ENCODE data around the gene PARN. TPM values are rescaled to one million over a fixed set of nuclear protein-coding genes. Genes with fewer than 3 reads are reported as not detected.

The PARN gene
- total RNA-seq, 1 experiment from 2014 or later = 57.8 TPM

DNA sequence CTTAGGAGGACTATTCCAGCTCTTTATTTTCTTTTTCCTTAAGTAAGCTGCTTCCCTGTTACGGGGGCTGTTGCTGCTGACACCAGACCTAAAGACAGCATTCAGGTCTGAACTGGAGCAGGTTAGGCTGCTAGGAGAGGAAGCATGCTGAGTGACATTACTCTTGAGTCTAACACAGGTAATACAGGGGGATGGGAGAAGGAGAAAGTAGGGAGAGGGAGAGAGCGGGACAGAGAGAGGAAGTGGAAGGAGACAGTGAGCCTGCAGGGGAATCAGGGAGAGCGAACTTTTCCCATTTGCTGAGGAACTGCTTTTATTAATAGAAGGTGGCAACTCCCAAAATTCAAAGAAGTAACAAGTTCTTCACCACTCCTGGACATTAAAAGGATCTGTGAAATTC lies 130.9 kb downstream of the PARN start:
- in situ Hi-C loops (cut with HindIII; ENCODE audit: low pct_unique_long_range_greater_than_20kb, low sequenced_read_pairs) (no loop called here), intact Hi-C loops (cut with micrococcal nuclease; ENCODE audit: unreplicated experiment) (no loop called here)
- Histone ChIP-seq H3K36me3 (ENCODE audit: control insufficient read depth, insufficient read depth, low read length) (no peaks in the 10 kb centered on the region), H3K9me3 (ENCODE audit: control insufficient read depth, insufficient read depth, low read depth, low read length) (no peaks in the 10 kb centered on the region), H3K27me3 (ENCODE audit: control insufficient read depth, insufficient read depth, low read length) (no peaks in the 10 kb centered on the region), H3K27ac (ENCODE audit: low read length) (no peak overlapping the region), H3K4me3 (ENCODE audit: low read depth in 2 of 2, low read length in 2 of 2) (no peak overlapping the region), H3K4me1 (ENCODE audit: control insufficient read depth, insufficient read depth, low read length) (peaks cover 20% of the 10 kb centered on the region)
- DNase-seq (ENCODE audit: low read depth, low spot score) (no peak), ATAC-seq (no peak)
- CTCF ChIA-PET = no interaction called here
- TF ChIP-seq, protein P1, sequence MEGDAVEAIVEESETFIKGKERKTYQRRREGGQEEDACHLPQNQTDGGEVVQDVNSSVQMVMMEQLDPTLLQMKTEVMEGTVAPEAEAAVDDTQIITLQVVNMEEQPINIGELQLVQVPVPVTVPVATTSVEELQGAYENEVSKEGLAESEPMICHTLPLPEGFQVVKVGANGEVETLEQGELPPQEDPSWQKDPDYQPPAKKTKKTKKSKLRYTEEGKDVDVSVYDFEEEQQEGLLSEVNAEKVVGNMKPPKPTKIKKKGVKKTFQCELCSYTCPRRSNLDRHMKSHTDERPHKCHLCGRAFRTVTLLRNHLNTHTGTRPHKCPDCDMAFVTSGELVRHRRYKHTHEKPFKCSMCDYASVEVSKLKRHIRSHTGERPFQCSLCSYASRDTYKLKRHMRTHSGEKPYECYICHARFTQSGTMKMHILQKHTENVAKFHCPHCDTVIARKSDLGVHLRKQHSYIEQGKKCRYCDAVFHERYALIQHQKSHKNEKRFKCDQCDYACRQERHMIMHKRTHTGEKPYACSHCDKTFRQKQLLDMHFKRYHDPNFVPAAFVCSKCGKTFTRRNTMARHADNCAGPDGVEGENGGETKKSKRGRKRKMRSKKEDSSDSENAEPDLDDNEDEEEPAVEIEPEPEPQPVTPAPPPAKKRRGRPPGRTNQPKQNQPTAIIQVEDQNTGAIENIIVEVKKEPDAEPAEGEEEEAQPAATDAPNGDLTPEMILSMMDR (IDR thresholded peaks at IDR 0.05) = no peak
- TF ChIP-seq, protein P2, sequence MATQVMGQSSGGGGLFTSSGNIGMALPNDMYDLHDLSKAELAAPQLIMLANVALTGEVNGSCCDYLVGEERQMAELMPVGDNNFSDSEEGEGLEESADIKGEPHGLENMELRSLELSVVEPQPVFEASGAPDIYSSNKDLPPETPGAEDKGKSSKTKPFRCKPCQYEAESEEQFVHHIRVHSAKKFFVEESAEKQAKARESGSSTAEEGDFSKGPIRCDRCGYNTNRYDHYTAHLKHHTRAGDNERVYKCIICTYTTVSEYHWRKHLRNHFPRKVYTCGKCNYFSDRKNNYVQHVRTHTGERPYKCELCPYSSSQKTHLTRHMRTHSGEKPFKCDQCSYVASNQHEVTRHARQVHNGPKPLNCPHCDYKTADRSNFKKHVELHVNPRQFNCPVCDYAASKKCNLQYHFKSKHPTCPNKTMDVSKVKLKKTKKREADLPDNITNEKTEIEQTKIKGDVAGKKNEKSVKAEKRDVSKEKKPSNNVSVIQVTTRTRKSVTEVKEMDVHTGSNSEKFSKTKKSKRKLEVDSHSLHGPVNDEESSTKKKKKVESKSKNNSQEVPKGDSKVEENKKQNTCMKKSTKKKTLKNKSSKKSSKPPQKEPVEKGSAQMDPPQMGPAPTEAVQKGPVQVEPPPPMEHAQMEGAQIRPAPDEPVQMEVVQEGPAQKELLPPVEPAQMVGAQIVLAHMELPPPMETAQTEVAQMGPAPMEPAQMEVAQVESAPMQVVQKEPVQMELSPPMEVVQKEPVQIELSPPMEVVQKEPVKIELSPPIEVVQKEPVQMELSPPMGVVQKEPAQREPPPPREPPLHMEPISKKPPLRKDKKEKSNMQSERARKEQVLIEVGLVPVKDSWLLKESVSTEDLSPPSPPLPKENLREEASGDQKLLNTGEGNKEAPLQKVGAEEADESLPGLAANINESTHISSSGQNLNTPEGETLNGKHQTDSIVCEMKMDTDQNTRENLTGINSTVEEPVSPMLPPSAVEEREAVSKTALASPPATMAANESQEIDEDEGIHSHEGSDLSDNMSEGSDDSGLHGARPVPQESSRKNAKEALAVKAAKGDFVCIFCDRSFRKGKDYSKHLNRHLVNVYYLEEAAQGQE (IDR thresholded peaks at IDR 0.05; ENCODE audit: insufficient read depth in 1 of 2, low read depth in 2 of 2, low read length in 1 of 2) = no peak
- no peak for TF ChIP-seq POLR2AphosphoS5 (IDR thresholded peaks at IDR 0.05; ENCODE audit: low read depth, low read length)
- TF ChIP-seq SIN3A (IDR thresholded peaks at IDR 0.05; ENCODE audit: borderline replicate concordance, insufficient read depth, low read depth, low read length) = no peak
- no peak for TF ChIP-seq TCF7L2 (IDR thresholded peaks at IDR 0.05; ENCODE audit: low read depth, low read length)
- BruUV-seq (replicated peaks) = no TSS peak
- POLR2A ChIA-PET = no interaction called here

DNA sequence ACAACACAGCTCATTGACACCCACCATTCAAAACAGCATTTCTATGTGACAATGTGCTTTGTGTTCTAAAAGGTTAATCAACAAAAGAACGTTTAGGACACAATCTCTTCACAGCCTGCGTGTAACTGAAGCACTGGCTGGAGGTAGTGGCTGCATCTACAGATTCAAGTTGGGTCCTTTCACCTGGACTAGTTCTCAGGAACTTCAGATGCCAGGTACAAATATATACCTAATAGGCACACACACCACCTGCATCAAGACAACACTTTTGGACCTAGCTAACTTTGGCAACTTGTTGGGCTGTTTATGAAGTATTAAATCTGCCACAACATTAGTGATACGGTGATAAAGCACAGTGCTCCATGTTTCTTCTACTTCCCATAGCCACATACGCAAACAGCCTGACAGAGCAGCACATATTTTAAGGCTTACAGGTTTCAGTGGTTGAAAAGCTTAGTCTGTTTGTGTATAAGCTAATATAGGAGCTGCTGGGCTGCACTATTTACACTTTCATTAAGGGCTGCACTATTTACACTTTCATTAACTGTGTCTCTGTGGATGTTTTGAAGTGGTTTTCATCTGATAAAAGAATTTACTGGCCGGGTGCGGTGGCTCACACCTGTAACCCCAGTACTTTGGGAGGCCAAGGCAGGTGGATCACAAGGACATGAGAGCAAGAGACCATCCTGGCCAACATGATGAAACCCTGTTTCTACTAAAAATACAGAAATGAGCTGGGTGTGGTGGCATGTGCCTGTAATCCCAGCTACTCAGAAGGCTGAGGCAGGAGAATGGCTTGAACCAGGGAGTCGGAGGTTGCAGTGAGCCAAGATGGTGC lies 132.6 kb downstream of the PARN start:
- ATAC-seq (no peak), DNase-seq (ENCODE audit: low read depth, low spot score) (no peak)
- Histone ChIP-seq H3K27ac (ENCODE audit: low read length) (no peak overlapping the region), H3K9me3 (ENCODE audit: control insufficient read depth, insufficient read depth, low read depth, low read length) (no peaks in the 10 kb centered on the region), H3K4me3 (ENCODE audit: low read depth in 2 of 2, low read length in 2 of 2) (no peak overlapping the region), H3K36me3 (ENCODE audit: control insufficient read depth, insufficient read depth, low read length) (no peaks in the 10 kb centered on the region), H3K27me3 (ENCODE audit: control insufficient read depth, insufficient read depth, low read length) (no peaks in the 10 kb centered on the region), H3K4me1 (ENCODE audit: control insufficient read depth, insufficient read depth, low read length) (peaks cover 18% of the 10 kb centered on the region)
- no TSS peak for BruUV-seq (replicated peaks)
- in situ Hi-C loops (cut with HindIII; ENCODE audit: low pct_unique_long_range_greater_than_20kb, low sequenced_read_pairs) (no loop called here), intact Hi-C loops (cut with micrococcal nuclease; ENCODE audit: unreplicated experiment) (no loop called here)
- TF ChIP-seq, protein P1 (IDR thresholded peaks at IDR 0.05) = no peak
- TF ChIP-seq SIN3A (IDR thresholded peaks at IDR 0.05; ENCODE audit: borderline replicate concordance, insufficient read depth, low read depth, low read length) (no peak), POLR2AphosphoS5 (IDR thresholded peaks at IDR 0.05; ENCODE audit: low read depth, low read length) (no peak), TCF7L2 (IDR thresholded peaks at IDR 0.05; ENCODE audit: low read depth, low read length) (no peak)
- TF ChIP-seq, protein P2 (IDR thresholded peaks at IDR 0.05; ENCODE audit: insufficient read depth in 1 of 2, low read depth in 2 of 2, low read length in 1 of 2) = no peak
- ChIA-PET POLR2A (interaction anchor here (0.6 to 0.7 kb wide), 3 partner anchors 46 to 197 kb away, joined by 3 to 11 read pairs (median 10); no protein-coding TSS in a partner anchor), CTCF (no interaction called here)
